ENCODE results near the gene FOXQ1.

GRCh38 chr6:1279065-1279464, 32.8 kb upstream of the FOXQ1 start:
- TF ChIP-seq CTCF (conservative IDR thresholded peaks at IDR 0.05; ENCODE audit: low read length) (no peak), EZH2phosphoT487 (IDR thresholded peaks at IDR 0.05; ENCODE audit: borderline replicate concordance, low read depth, low read length) (no peak)
